Mesendoderm (in vitro differentiated cells): ENCODE results near the gene LYRM1.

ENCODE experiments used
- DNase-seq: peaks from one replicate; pipeline ENCODE4 v3.0.0; 2013
- H2AK5ac ChIP-seq: 2 replicates; pipeline ENCODE4 v1.6.1; 2013; ENCODE audit warnings: low read length, inconsistent platforms
- H2BK120ac ChIP-seq: 2 replicates; pipeline ENCODE4 v1.6.1; 2013; ENCODE audit warnings: low read depth, mild to moderate bottlenecking, low read length, moderate library complexity, mixed read lengths
- H2BK15ac ChIP-seq: replicated peaks from 2 replicates; pipeline ENCODE4 v1.6.1; 2013; ENCODE audit warnings: low read depth, mild to moderate bottlenecking, moderate library complexity
- H2BK5ac ChIP-seq: 2 replicates; pipeline ENCODE4 v1.6.1; 2013; ENCODE audit warnings: low read length, inconsistent platforms
- H3K18ac ChIP-seq: 2 replicates; pipeline ENCODE4 v1.6.1; 2013; ENCODE audit warnings: mild to moderate bottlenecking, low read length, mixed read lengths
- H3K23ac ChIP-seq: one replicate; pipeline ENCODE4 v1.6.1; 2013; ENCODE audit warnings: low read length
- H3K27ac ChIP-seq: 2 replicates; pipeline ENCODE4 v1.5.1; 2013; ENCODE audit warnings: low read depth, mild to moderate bottlenecking, inconsistent platforms, low read length, moderate library complexity
- H3K27me3 ChIP-seq: 2 replicates; pipeline ENCODE4 v1.6.1; 2013; ENCODE audit warnings: low read length, control low read depth, mild to moderate bottlenecking, inconsistent platforms; ENCODE audit not compliant: insufficient read depth, poor library complexity
- H3K36me3 ChIP-seq: 2 replicates; pipeline ENCODE4 v1.6.1; 2013; ENCODE audit warnings: low read length, inconsistent platforms; ENCODE audit not compliant: control insufficient read depth, insufficient read depth
- H3K4ac ChIP-seq: one replicate; pipeline ENCODE4 v1.6.1; 2013; ENCODE audit warnings: low read depth, mild to moderate bottlenecking, low read length, moderate library complexity
- H3K4me1 ChIP-seq: 2 replicates; pipeline ENCODE4 v1.6.1; 2013; ENCODE audit warnings: low read depth, low read length, inconsistent platforms; ENCODE audit not compliant: control insufficient read depth
- H3K4me2 ChIP-seq: 2 replicates; pipeline ENCODE4 v1.6.1; 2013; ENCODE audit warnings: low read length
- H3K4me3 ChIP-seq: 2 replicates; pipeline ENCODE4 v1.5.1; 2013; ENCODE audit warnings: mild to moderate bottlenecking, low read length
- H3K56ac ChIP-seq: one replicate; pipeline ENCODE4 v1.6.1; 2013; ENCODE audit warnings: low read length
- H3K79me1 ChIP-seq: 2 replicates; pipeline ENCODE4 v1.6.1; 2013; ENCODE audit warnings: low read length, inconsistent platforms
- H3K79me2 ChIP-seq: 2 replicates; pipeline ENCODE4 v1.6.1; 2013; ENCODE audit warnings: mild to moderate bottlenecking, low read length; ENCODE audit not compliant: control insufficient read depth, insufficient read depth
- H3K9ac ChIP-seq: 2 replicates; pipeline ENCODE4 v1.6.1; 2013; ENCODE audit warnings: low read length, inconsistent platforms
- H4K5ac ChIP-seq: one replicate; pipeline ENCODE4 v1.6.1; 2013; ENCODE audit warnings: low read length
- H4K8ac ChIP-seq: one replicate; pipeline ENCODE4 v1.6.1; 2013; ENCODE audit warnings: low read depth, mild to moderate bottlenecking, control low read depth, low read length, moderate library complexity
- WGBS: extraction: QIAGEN DNeasy Blood & Tissue Kit; methylation state at CpG from one replicate; pipeline ENCODE4 v1.1.7; 2013; ENCODE audit warnings: low lambda C conversion rate, missing lambda C conversion rate; ENCODE audit not compliant: insufficient coverage; ENCODE audit errors: extremely low coverage; 5-methylcytosine and 5-hydroxymethylcytosine counted together

The LYRM1 gene

GRCh38 chr16:20880867-20881502, 19.6 kb upstream of the LYRM1 start:
- WGBS: no CpG with 5 or more reads among the region's 3 CpGs
- H2BK5ac ChIP-seq: no peak overlapping the region
- no peak overlapping the region for H3K18ac ChIP-seq
- peaks cover 13% of the 10 kb centered on the region for H3K79me1 ChIP-seq
- no peaks in the 10 kb centered on the region for H3K36me3 ChIP-seq
- no peaks in the 10 kb centered on the region for H3K27me3 ChIP-seq
- no peak overlapping the region for H3K4ac ChIP-seq
- H3K4me2 ChIP-seq: no peak overlapping the region
- no peak overlapping the region for H3K23ac ChIP-seq
- no peak overlapping the region for H3K4me3 ChIP-seq
- no peak overlapping the region for H2AK5ac ChIP-seq
- no peak overlapping the region for H3K9ac ChIP-seq
- H3K27ac ChIP-seq: no peak overlapping the region
- no peak for DNase-seq
- peaks cover 10% of the 10 kb centered on the region for H3K79me2 ChIP-seq
- peaks cover 2% of the 10 kb centered on the region for H3K4me1 ChIP-seq
- no peak overlapping the region for H3K56ac ChIP-seq
- H2BK15ac ChIP-seq: no peak overlapping the region
- no peak overlapping the region for H2BK120ac ChIP-seq
- H4K8ac ChIP-seq: no peak overlapping the region
- H4K5ac ChIP-seq: no peak overlapping the region

GRCh38 chr16:20881503-20881878, 19.1 kb upstream of the LYRM1 start:
- Histone ChIP-seq H3K27me3 (no peaks in the 10 kb centered on the region), H3K4me3 (no peak overlapping the region), H3K56ac (no peak overlapping the region), H3K79me1 (peaks cover 13% of the 10 kb centered on the region), H3K18ac (no peak overlapping the region), H2BK120ac (no peak overlapping the region), H2BK5ac (no peak overlapping the region), H3K27ac (no peak overlapping the region), H3K79me2 (peaks cover 10% of the 10 kb centered on the region), H3K9ac (no peak overlapping the region), H3K4ac (no peak overlapping the region), H2BK15ac (no peak overlapping the region), H2AK5ac (no peak overlapping the region), H4K5ac (no peak overlapping the region), H3K23ac (peak overlapping the region; percentile 59), H3K4me2 (no peak overlapping the region), H3K4me1 (peaks cover 2% of the 10 kb centered on the region), H4K8ac (no peak overlapping the region), H3K36me3 (no peaks in the 10 kb centered on the region)
- DNase-seq: no peak
- no CpG with 5 or more reads among the region's 6 CpGs for WGBS

GRCh38 chr16:20883554-20884239, 16.9 kb upstream of the LYRM1 start:
- no peak overlapping the region for H3K18ac ChIP-seq
- H2BK5ac ChIP-seq: no peak overlapping the region
- H3K56ac ChIP-seq: no peak overlapping the region
- no peak overlapping the region for H4K8ac ChIP-seq
- no peak overlapping the region for H3K4me3 ChIP-seq
- no peak overlapping the region for H3K23ac ChIP-seq
- DNase-seq: no peak
- no peaks in the 10 kb centered on the region for H3K27me3 ChIP-seq
- no peak overlapping the region for H2BK120ac ChIP-seq
- no peak overlapping the region for H2BK15ac ChIP-seq
- no peak overlapping the region for H4K5ac ChIP-seq
- no peak overlapping the region for H2AK5ac ChIP-seq
- no peaks in the 10 kb centered on the region for H3K36me3 ChIP-seq
- H3K9ac ChIP-seq: no peak overlapping the region
- H3K4me1 ChIP-seq: peaks cover 2% of the 10 kb centered on the region
- H3K4me2 ChIP-seq: no peak overlapping the region
- peaks cover 9% of the 10 kb centered on the region for H3K79me1 ChIP-seq
- H3K4ac ChIP-seq: no peak overlapping the region
- H3K27ac ChIP-seq: no peak overlapping the region
- H3K79me2 ChIP-seq: peaks cover 5% of the 10 kb centered on the region
- no CpG with 5 or more reads among the region's 5 CpGs for WGBS

GRCh38 chr16:20884240-20884556, 16.4 kb upstream of the LYRM1 start:
- H3K27ac ChIP-seq: no peak overlapping the region
- no peak overlapping the region for H2BK120ac ChIP-seq
- H3K4me2 ChIP-seq: no peak overlapping the region
- H3K4me1 ChIP-seq: no peaks in the 10 kb centered on the region
- H3K36me3 ChIP-seq: no peaks in the 10 kb centered on the region
- H3K79me2 ChIP-seq: peaks cover 5% of the 10 kb centered on the region
- DNase-seq: no peak
- H2BK15ac ChIP-seq: no peak overlapping the region
- no peak overlapping the region for H3K4ac ChIP-seq
- no peak overlapping the region for H3K18ac ChIP-seq
- no peak overlapping the region for H2AK5ac ChIP-seq
- H4K8ac ChIP-seq: no peak overlapping the region
- H3K23ac ChIP-seq: no peak overlapping the region
- no CpG with 5 or more reads among the region's 1 CpG for WGBS
- H3K4me3 ChIP-seq: no peak overlapping the region
- H4K5ac ChIP-seq: no peak overlapping the region
- H3K9ac ChIP-seq: no peak overlapping the region
- no peak overlapping the region for H3K56ac ChIP-seq
- no peak overlapping the region for H2BK5ac ChIP-seq
- H3K79me1 ChIP-seq: peaks cover 9% of the 10 kb centered on the region
- H3K27me3 ChIP-seq: no peaks in the 10 kb centered on the region

GRCh38 chr16:20886320-20886719, 14.3 kb upstream of the LYRM1 start:
- Histone ChIP-seq H2AK5ac (no peak overlapping the region), H2BK5ac (no peak overlapping the region), H3K56ac (no peak overlapping the region), H3K36me3 (no peaks in the 10 kb centered on the region), H4K5ac (no peak overlapping the region), H3K4me1 (no peaks in the 10 kb centered on the region), H3K9ac (no peak overlapping the region), H2BK120ac (no peak overlapping the region), H3K18ac (no peak overlapping the region), H3K27me3 (no peaks in the 10 kb centered on the region), H3K4me2 (no peak overlapping the region), H3K23ac (no peak overlapping the region), H3K4me3 (no peak overlapping the region), H2BK15ac (no peak overlapping the region), H3K27ac (no peak overlapping the region), H3K4ac (no peak overlapping the region), H4K8ac (no peak overlapping the region), H3K79me2 (peaks cover 9% of the 10 kb centered on the region), H3K79me1 (peaks cover 12% of the 10 kb centered on the region)
- WGBS: no CpG with 5 or more reads among the region's 1 CpG
- DNase-seq: no peak

GRCh38 chr16:20887207-20887606, 13.4 kb upstream of the LYRM1 start:
- Histone ChIP-seq H3K27me3 (no peaks in the 10 kb centered on the region), H3K4me2 (no peak overlapping the region), H3K18ac (no peak overlapping the region), H3K9ac (no peak overlapping the region), H3K36me3 (no peaks in the 10 kb centered on the region), H3K79me1 (peaks cover 12% of the 10 kb centered on the region), H3K4me3 (no peak overlapping the region), H3K4ac (no peak overlapping the region), H3K23ac (no peak overlapping the region), H3K56ac (no peak overlapping the region), H2BK5ac (no peak overlapping the region), H3K4me1 (no peaks in the 10 kb centered on the region), H2AK5ac (no peak overlapping the region), H3K79me2 (peaks cover 12% of the 10 kb centered on the region), H2BK120ac (no peak overlapping the region), H4K5ac (no peak overlapping the region), H4K8ac (no peak overlapping the region), H2BK15ac (no peak overlapping the region), H3K27ac (no peak overlapping the region)
- no peak for DNase-seq
- WGBS: no CpG with 5 or more reads among the region's 1 CpG
